A549 (cell line): ENCODE data around the gene NPHP1. TPM values are rescaled to one million over a fixed set of nuclear protein-coding genes. Genes with fewer than 3 reads are reported as not detected.

Experiments used
- ATAC-seq, 2 experiments: fragments of 200-7000 bp in 1 of 2; fragments of >200 bp in 1 of 2; cut with Nextera tagmentation in 1 of 2; cut with Tn5 transposase in 1 of 2; 3 replicates each; pipeline versions ENCODE4 v1.8.0 to v1.9.1; 2018 to 2020; ENCODE audit warnings: mild to moderate bottlenecking in 1 of 2, moderate library complexity in 1 of 2
- CTCF ChIA-PET: fragments of 300-600 bp; sonication (Branson Sonifier 250); formaldehyde crosslinking; extraction: SDS; loops from one replicate; lab custom pipeline; 2021; ENCODE audit warnings: antibody characterized with exemption, inconsistent platforms; lab: Yijun Ruan, JAX
- POLR2A ChIA-PET: fragments of 350-600 bp; formaldehyde crosslinking; extraction: SDS; loops from one replicate; lab custom pipeline; 2021; ENCODE audit warnings: antibody characterized with exemption, inconsistent platforms; lab: Yijun Ruan, JAX
- DNase-seq, 2 experiments: peaks; one replicate each; pipeline versions ENCODE4 v3.0.0 to v3.0.0-alpha.2; 2011 to 2016; ENCODE audit warnings: low read depth in 1 of 2, low spot score in 1 of 2
- FAIRE-seq: peaks from 2 replicates; lab custom pipeline; 2011; peaks lifted over from hg19 to GRCh38; lab: Jason Lieb, UNC
- H3K27ac ChIP-seq, 2 experiments: fragments of >200 bp; sonication (Bioruptor Twin); formaldehyde crosslinking; 3 replicates each; pipeline ENCODE4 v1.5.1; 2016 to 2017
- H3K4me1 ChIP-seq: fragments of >200 bp; sonication (Bioruptor Twin); formaldehyde crosslinking; 3 replicates; pipeline ENCODE4 v1.6.1; 2016
- H3K4me2 ChIP-seq: fragments of >200 bp; sonication (Bioruptor Twin); formaldehyde crosslinking; 3 replicates; pipeline ENCODE4 v1.6.1; 2016
- H3K4me3 ChIP-seq: fragments of >200 bp; sonication (Bioruptor Twin); formaldehyde crosslinking; 3 replicates; pipeline ENCODE4 v1.5.1; 2016
- H3K9me3 ChIP-seq: fragments of >200 bp; sonication (Bioruptor Twin); formaldehyde crosslinking; 3 replicates; pipeline ENCODE4 v1.6.1; 2016
- BCL3 ChIP-seq: fragments of >200 bp; sonication (Bioruptor Twin); formaldehyde crosslinking; IDR thresholded peaks from 3 replicates; pipeline ENCODE4 v1.6.1; 2016
- CBX2 ChIP-seq: fragments of 200-600 bp; sonication (generic); IDR thresholded peaks from 2 replicates; pipeline ENCODE4 v1.6.1; 2016; ENCODE audit warnings: low read depth, mild to moderate bottlenecking, borderline replicate concordance
- CHD4 ChIP-seq: fragments of 200-600 bp; sonication (generic); IDR thresholded peaks from 2 replicates; pipeline ENCODE4 v1.6.1; 2016; ENCODE audit warnings: antibody characterized with exemption, mild to moderate bottlenecking, borderline replicate concordance
- EHF ChIP-seq: fragments of 250-450 bp; sonication (Bioruptor Pico); IDR thresholded peaks from 2 replicates; pipeline ENCODE4 v1.5.0; 2020; ENCODE audit warnings: mild to moderate bottlenecking
- EP300 ChIP-seq, 2 experiments: fragments of >200 bp; sonication (Bioruptor Twin); formaldehyde crosslinking; IDR thresholded peaks; 2 replicates in 1 of 2; 3 replicates in 1 of 2; pipeline ENCODE4 v1.6.1; 2016 to 2017
- ESRRA ChIP-seq: fragments of 150-350 bp; IDR thresholded peaks from 2 replicates; pipeline ENCODE4 v1.6.1; 2014; ENCODE audit warnings: mild to moderate bottlenecking, low read length, borderline replicate concordance
- FOSB ChIP-seq: fragments of 250-450 bp; sonication (Bioruptor Pico); IDR thresholded peaks from 2 replicates; pipeline ENCODE4 v1.5.0; 2020; ENCODE audit warnings: mild to moderate bottlenecking, moderate library complexity
- HDAC2 ChIP-seq: fragments of 200-600 bp; sonication (generic); IDR thresholded peaks from 2 replicates; pipeline ENCODE4 v1.6.1; 2016
- HES2 ChIP-seq: fragments of >200 bp; sonication (Bioruptor Twin); formaldehyde crosslinking; IDR thresholded peaks from 2 replicates; pipeline ENCODE4 v1.6.1; 2016
- HMGXB4 ChIP-seq: fragments of 250-450 bp; sonication (Bioruptor Pico); IDR thresholded peaks from 2 replicates; pipeline ENCODE4 v1.5.0; 2021; ENCODE audit warnings: mild to moderate bottlenecking, moderate library complexity, borderline replicate concordance
- HOXA7 ChIP-seq: fragments of 250-450 bp; sonication (Bioruptor Pico); IDR thresholded peaks from 2 replicates; pipeline ENCODE4 v1.5.0; 2020; ENCODE audit warnings: mild to moderate bottlenecking, moderate library complexity
- JUN ChIP-seq, 2 experiments: fragments of >200 bp; sonication (Bioruptor Twin); formaldehyde crosslinking; IDR thresholded peaks; 2 replicates in 1 of 2; 3 replicates in 1 of 2; pipeline ENCODE4 v1.6.1; 2016 to 2017
- KDM5A ChIP-seq: fragments of 200-600 bp; sonication (generic); IDR thresholded peaks from 2 replicates; pipeline ENCODE4 v1.6.1; 2016; ENCODE audit warnings: antibody characterized with exemption, mild to moderate bottlenecking
- MAFK ChIP-seq: fragments of 450-650 bp; IDR thresholded peaks from 2 replicates; pipeline ENCODE4 v1.6.1; 2014; ENCODE audit not compliant: partially characterized antibody
- MAZ ChIP-seq: fragments of 150-350 bp; IDR thresholded peaks from 2 replicates; pipeline ENCODE4 v1.6.1; 2014; ENCODE audit warnings: antibody characterized with exemption, low read depth, low read length, borderline replicate concordance
- MYC ChIP-seq: IDR thresholded peaks from 2 replicates; pipeline ENCODE4 v1.6.1; 2012; ENCODE audit warnings: mild to moderate bottlenecking, inconsistent platforms, low read length, improper control_type of control experiment, borderline replicate concordance
- NR3C1 ChIP-seq: fragments of >200 bp; sonication (Bioruptor Twin); formaldehyde crosslinking; IDR thresholded peaks from 3 replicates; pipeline ENCODE4 v1.6.1; 2017
- PHF8 ChIP-seq: fragments of 200-600 bp; sonication (generic); IDR thresholded peaks from 2 replicates; pipeline ENCODE4 v1.6.1; 2016; ENCODE audit warnings: low read depth, mild to moderate bottlenecking, antibody characterized with exemption, moderate library complexity, borderline replicate concordance
- POLR2A ChIP-seq: IDR thresholded peaks from 2 replicates; pipeline ENCODE4 v1.6.1; 2012; ENCODE audit warnings: mild to moderate bottlenecking, low read length
- RAD21 ChIP-seq, 2 experiments: fragments of >200 bp in 1 of 2; sonication (Bioruptor Twin) in 1 of 2; formaldehyde crosslinking in 1 of 2; IDR thresholded peaks in 1 of 2; conservative IDR thresholded peaks in 1 of 2; 2 replicates in 1 of 2; 3 replicates in 1 of 2; pipeline ENCODE4 v1.6.1; 2012 to 2018; ENCODE audit warnings: inconsistent platforms in 1 of 2
- RCOR1 ChIP-seq: fragments of 150-350 bp; IDR thresholded peaks from 2 replicates; pipeline ENCODE4 v1.6.1; 2014; ENCODE audit warnings: antibody characterized with exemption, low read length, low read depth
- RNF2 ChIP-seq: fragments of 200-600 bp; sonication (generic); IDR thresholded peaks from 2 replicates; pipeline ENCODE4 v1.6.1; 2016; ENCODE audit warnings: low read depth, mild to moderate bottlenecking, antibody characterized with exemption, moderate library complexity, borderline replicate concordance
- ZFP36 ChIP-seq: fragments of 450-650 bp; IDR thresholded peaks from 2 replicates; pipeline ENCODE4 v1.6.1; 2014; ENCODE audit warnings: borderline replicate concordance; ENCODE audit not compliant: partially characterized antibody
- ZNF302 ChIP-seq: fragments of 250-450 bp; sonication (Bioruptor Pico); IDR thresholded peaks from 2 replicates; pipeline ENCODE4 v1.9.0; 2021; ENCODE audit warnings: inconsistent platforms, mild to moderate bottlenecking, moderate library complexity
- WGBS: methylation state at CpG from one replicate; pipeline ENCODE4 v1.1.6; 2017; ENCODE audit errors: missing lambda C conversion rate; 5-methylcytosine and 5-hydroxymethylcytosine counted together
- polyA minus RNA-seq: library from RNA; depleted of rRNA, polyadenylated mRNA; stranded (reverse); fragments of >200 nt; gene quantifications from 2 replicates; pipeline ENCODE4 v1.2.3, GENCODE V29; 2011; rRNA and poly(A)+ RNA removed
- polyA plus RNA-seq, 4 experiments: library from polyadenylated mRNA; depleted of rRNA in 3 of 4; stranded (reverse); fragments of >200 nt; fragmentation: RNase III in 1 of 4; extraction: RNeasy Plus Mini Kit Qiagen cat#74134 plus additional on column Dnase treatment in 1 of 4; gene quantifications; 2 replicates in 3 of 4; 3 replicates in 1 of 4; pipeline ENCODE4 v1.2.3, GENCODE V29; 2011 to 2017
- TF ChIP-seq, protein P1 (sequence below): fragments of >200 bp; sonication (Bioruptor Twin); formaldehyde crosslinking; IDR thresholded peaks from 3 replicates; pipeline ENCODE4 v1.5.1; 2016
- TF ChIP-seq, protein P2 (sequence below): fragments of 250-450 bp; sonication (Bioruptor Pico); IDR thresholded peaks from 2 replicates; pipeline ENCODE4 v1.5.0; 2020; ENCODE audit warnings: low read depth, mild to moderate bottlenecking, moderate library complexity
- TF ChIP-seq, protein P3 (sequence below): IDR thresholded peaks from 2 replicates; pipeline ENCODE4 v1.6.1; 2012
- TF ChIP-seq, protein P4 (sequence below): IDR thresholded peaks from 2 replicates; pipeline ENCODE4 v1.6.1; 2012

NPHP1 gene
- polyA plus RNA-seq (2011; rRNA removed) (9.6 and 15.4 TPM in 2 replicates), polyA plus RNA-seq (2017; fragmentation: RNase III; extraction: RNeasy Plus Mini Kit Qiagen cat#74134 plus additional on column Dnase treatment) (7.4 to 8.5 TPM (median 8.4 TPM) in 3 replicates), polyA minus RNA-seq (1.5 and 2.1 TPM in 2 replicates)
- 2.7 and 2.8 TPM in 2 replicates for polyA plus RNA-seq (2012; cell fraction: cytosol; rRNA removed)
- polyA plus RNA-seq (2012; cell fraction: nucleus; rRNA removed): 1.7 and 3.1 TPM in 2 replicates

GRCh38 chr2:110204408-110205385 lies at the start of gene NPHP1:
Gene NPHP1 (minus strand): TSS chr2:110205013. CDS start chr2:110204968, 45 bp downstream.
- CTCF ChIA-PET: no interaction called here
- Histone ChIP-seq H3K4me3 (peak within 1 kb of the TSS; percentile 83), H3K27ac (peak within 1 kb of the TSS; percentile 75 to 85), H3K9me3 (no peaks in the 10 kb centered on the region), H3K4me2 (peak within 1 kb of the TSS; percentile 96), H3K4me1 (peaks cover 15% of the 10 kb centered on the region; the same call in 2 of the 3 replicates)
- FAIRE-seq: no peak
- 3% methylated on average over 25 of the region's 43 CpGs for WGBS
- POLR2A ChIA-PET: interaction anchor here (0.7 to 1.1 kb wide), 2 partner anchors 8 to 10 kb away, joined by 3 to 4 read pairs; partner anchors contain the start of gene MTLN
- DNase-seq: peak; percentile 82 to 85
- peak; percentile 88 to 95 for ATAC-seq
- TF ChIP-seq HOXA7 (CRISPR knock-in tag) (no peak), PHF8 (peak; percentile 56), RNF2 (no peak), RCOR1 (no peak), EP300 (IDR thresholded peaks at IDR 0.05) (no peak), KDM5A (peak; percentile 60), ESRRA (no peak), CHD4 (no peak), RAD21 (conservative IDR thresholded peaks at IDR 0.05 in 1 of 2, IDR thresholded peaks at IDR 0.05 in 1 of 2) (no peak), POLR2A (peak; percentile 60), HES2 (no peak), ZFP36 (no peak), HDAC2 (no peak), BCL3 (no peak; the same call in 2 of the 3 replicates), ZNF302 (CRISPR knock-in tag) (no peak), NR3C1 (no peak), JUN (IDR thresholded peaks at IDR 0.05) (peak in 1 of 2 experiments; percentile 50; a peak in 2 of 5 replicates), CBX2 (no peak), MYC (no peak), EHF (CRISPR knock-in tag) (no peak), FOSB (CRISPR knock-in tag) (no peak), MAZ (peak; percentile 78; the same call in 1 of the 2 replicates), MAFK (no peak), HMGXB4 (CRISPR knock-in tag) (no peak)
- TF ChIP-seq, protein P1, sequence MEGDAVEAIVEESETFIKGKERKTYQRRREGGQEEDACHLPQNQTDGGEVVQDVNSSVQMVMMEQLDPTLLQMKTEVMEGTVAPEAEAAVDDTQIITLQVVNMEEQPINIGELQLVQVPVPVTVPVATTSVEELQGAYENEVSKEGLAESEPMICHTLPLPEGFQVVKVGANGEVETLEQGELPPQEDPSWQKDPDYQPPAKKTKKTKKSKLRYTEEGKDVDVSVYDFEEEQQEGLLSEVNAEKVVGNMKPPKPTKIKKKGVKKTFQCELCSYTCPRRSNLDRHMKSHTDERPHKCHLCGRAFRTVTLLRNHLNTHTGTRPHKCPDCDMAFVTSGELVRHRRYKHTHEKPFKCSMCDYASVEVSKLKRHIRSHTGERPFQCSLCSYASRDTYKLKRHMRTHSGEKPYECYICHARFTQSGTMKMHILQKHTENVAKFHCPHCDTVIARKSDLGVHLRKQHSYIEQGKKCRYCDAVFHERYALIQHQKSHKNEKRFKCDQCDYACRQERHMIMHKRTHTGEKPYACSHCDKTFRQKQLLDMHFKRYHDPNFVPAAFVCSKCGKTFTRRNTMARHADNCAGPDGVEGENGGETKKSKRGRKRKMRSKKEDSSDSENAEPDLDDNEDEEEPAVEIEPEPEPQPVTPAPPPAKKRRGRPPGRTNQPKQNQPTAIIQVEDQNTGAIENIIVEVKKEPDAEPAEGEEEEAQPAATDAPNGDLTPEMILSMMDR: no peak
- TF ChIP-seq, protein P2, sequence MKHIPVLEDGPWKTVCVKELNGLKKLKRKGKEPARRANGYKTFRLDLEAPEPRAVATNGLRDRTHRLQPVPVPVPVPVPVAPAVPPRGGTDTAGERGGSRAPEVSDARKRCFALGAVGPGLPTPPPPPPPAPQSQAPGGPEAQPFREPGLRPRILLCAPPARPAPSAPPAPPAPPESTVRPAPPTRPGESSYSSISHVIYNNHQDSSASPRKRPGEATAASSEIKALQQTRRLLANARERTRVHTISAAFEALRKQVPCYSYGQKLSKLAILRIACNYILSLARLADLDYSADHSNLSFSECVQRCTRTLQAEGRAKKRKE (CRISPR knock-in tag): no peak
- TF ChIP-seq, protein P3, sequence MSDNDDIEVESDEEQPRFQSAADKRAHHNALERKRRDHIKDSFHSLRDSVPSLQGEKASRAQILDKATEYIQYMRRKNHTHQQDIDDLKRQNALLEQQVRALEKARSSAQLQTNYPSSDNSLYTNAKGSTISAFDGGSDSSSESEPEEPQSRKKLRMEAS: no peak
- TF ChIP-seq, protein P4, sequence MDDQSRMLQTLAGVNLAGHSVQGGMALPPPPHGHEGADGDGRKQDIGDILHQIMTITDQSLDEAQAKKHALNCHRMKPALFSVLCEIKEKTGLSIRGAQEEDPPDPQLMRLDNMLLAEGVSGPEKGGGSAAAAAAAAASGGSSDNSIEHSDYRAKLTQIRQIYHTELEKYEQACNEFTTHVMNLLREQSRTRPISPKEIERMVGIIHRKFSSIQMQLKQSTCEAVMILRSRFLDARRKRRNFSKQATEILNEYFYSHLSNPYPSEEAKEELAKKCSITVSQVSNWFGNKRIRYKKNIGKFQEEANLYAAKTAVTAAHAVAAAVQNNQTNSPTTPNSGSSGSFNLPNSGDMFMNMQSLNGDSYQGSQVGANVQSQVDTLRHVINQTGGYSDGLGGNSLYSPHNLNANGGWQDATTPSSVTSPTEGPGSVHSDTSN: no peak
